CD4-positive, alpha-beta T cell (primary cell): ENCODE results near the gene ZNF74. TPM values are rescaled to one million over a fixed set of nuclear protein-coding genes. Genes with fewer than 3 reads are reported as not detected.
A peak's percentile ranks its signal among the peaks of the same experiment; 100 is the strongest.
"Not testable (repeated sequence)": the region's sequence is repeated elsewhere in the genome, so short reads cannot be mapped to it uniquely, and the experiment has no call there.

Experiments
- ATAC-seq: fragments of 200-7000 bp; cut with Tn5 transposase; one replicate; pipeline ENCODE4 v1.10.0; 2022; ENCODE audit warnings: mild to moderate bottlenecking; ENCODE audit not compliant: poor library complexity
- CTCF ChIA-PET: fragments of 350-600 bp; sonication (Branson Sonifier 250); formaldehyde crosslinking; loops from one replicate; lab custom pipeline; 2021; ENCODE audit warnings: antibody characterized with exemption, inconsistent platforms; lab: Charles Lee
- POLR2A ChIA-PET: fragments of 350-600 bp; sonication (Branson Sonifier 250); formaldehyde crosslinking; loops from one replicate; lab custom pipeline; 2021; ENCODE audit warnings: antibody characterized with exemption, inconsistent platforms; lab: Charles Lee
- DNase-seq, 14 experiments: peaks; one replicate each; pipeline ENCODE4 v3.0.0-alpha.2; 2013 to 2020; ENCODE audit warnings: mixed read lengths in 2 of 14
- H3K27ac ChIP-seq, 2 donors: one replicate each; pipeline versions ENCODE4 v1.5.1 to v1.7.0; 2013; ENCODE audit warnings: low read length in 2 of 2, low read depth in 1 of 2, mild to moderate bottlenecking in 1 of 2
- H3K27me3 ChIP-seq, 2 experiments: 1 replicate in 1 of 2; 2 replicates in 1 of 2; pipeline versions ENCODE4 v1.6.1 to v1.7.0; 2013; ENCODE audit warnings: low read length in 2 of 2, control low read depth in 1 of 2, mild to moderate bottlenecking in 1 of 2, moderate library complexity in 1 of 2; ENCODE audit not compliant: insufficient read depth in 2 of 2, control insufficient read depth in 1 of 2
- H3K36me3 ChIP-seq: one replicate; pipeline ENCODE4 v1.6.1; 2013; ENCODE audit warnings: low read length, control low read depth; ENCODE audit not compliant: insufficient read depth
- H3K4me1 ChIP-seq: one replicate; pipeline ENCODE4 v1.6.1; 2013; ENCODE audit warnings: low read length, control low read depth; ENCODE audit not compliant: insufficient read depth
- H3K4me3 ChIP-seq: one replicate; pipeline ENCODE4 v1.5.1; 2013; ENCODE audit warnings: mild to moderate bottlenecking, low read length, moderate library complexity
- H3K9me3 ChIP-seq, 2 experiments: 1 replicate in 1 of 2; 2 replicates in 1 of 2; pipeline versions ENCODE4 v1.6.1 to v1.7.0; 2013; ENCODE audit warnings: low read length in 2 of 2, mild to moderate bottlenecking in 2 of 2, control low read depth in 1 of 2, moderate library complexity in 1 of 2; ENCODE audit not compliant: control insufficient read depth in 1 of 2, insufficient read depth in 1 of 2
- H3K27ac Mint-ChIP-seq: one replicate; pipeline ENCODE4 v1.8.0; 2020; ENCODE audit warnings: mixed read lengths
- H3K27me3 Mint-ChIP-seq: one replicate; pipeline ENCODE4 v1.8.0; 2021; ENCODE audit warnings: mixed read lengths
- H3K36me3 Mint-ChIP-seq: one replicate; pipeline ENCODE4 v1.8.0; 2021; ENCODE audit warnings: low read depth, mixed read lengths
- H3K4me1 Mint-ChIP-seq: one replicate; pipeline ENCODE4 v1.8.0; 2021; ENCODE audit warnings: low read depth, mixed read lengths
- H3K4me3 Mint-ChIP-seq: one replicate; pipeline ENCODE4 v1.8.0; 2020; ENCODE audit warnings: mild to moderate bottlenecking, mixed read lengths
- H3K9me3 Mint-ChIP-seq: one replicate; pipeline ENCODE4 v1.8.0; 2020; ENCODE audit warnings: mixed read lengths
- intact Hi-C, 2 experiments: fragments of 100-400 bp; cut with DNase I in 1 of 2; cut with micrococcal nuclease in 1 of 2; formaldehyde crosslinking; loops; one replicate each; pipeline versions ENCODE4 v1.15.1 to v1.9.0; 2023 to 2025; cut with DNase I, micrococcal nuclease
- total RNA-seq, 174 experiments: library from RNA in 2 of 174; stranded (reverse) in 2 of 174; gene quantifications; one replicate each; pipeline ENCODE4 v1.2.3 and lab custom pipeline; 2021 to 2026
- TF ChIP-seq, protein P1 (sequence below): fragments of 200-600 bp; IDR thresholded peaks from one replicate; pipeline ENCODE4 v1.8.0; 2022; ENCODE audit warnings: antibody characterized with exemption, mild to moderate bottlenecking

The ZNF74 gene
- total RNA-seq, 2 experiments from 2014 or later = 1.7 to 2.3 TPM

DNA sequence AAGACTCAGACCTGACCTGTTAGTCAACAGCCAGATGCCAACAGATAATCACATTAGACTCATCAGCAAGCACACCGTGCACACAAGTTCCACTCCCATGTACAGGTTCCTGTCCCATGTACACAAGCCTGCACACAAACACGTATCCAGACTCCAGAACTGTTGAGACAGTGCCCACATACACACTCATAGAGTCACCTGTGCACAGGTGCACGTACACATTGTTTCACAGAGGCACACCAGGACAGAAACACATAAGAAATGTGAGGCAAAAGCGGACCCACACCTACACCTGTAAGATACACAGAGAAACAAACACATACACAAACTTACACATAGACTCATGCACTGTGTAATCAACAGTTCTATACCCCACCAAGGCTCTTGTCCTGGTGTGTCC lies 2.7 kb upstream of the ZNF74 start:
- Mint-ChIP-seq H3K4me3 (peak overlapping the region; percentile 63), H3K9me3 (no peaks in the 10 kb centered on the region), H3K36me3 (no peaks in the 10 kb centered on the region), H3K27me3 (no peaks in the 10 kb centered on the region), H3K27ac (peak overlapping the region; percentile 44), H3K4me1 (peaks cover 19% of the 10 kb centered on the region)
- Histone ChIP-seq H3K27ac (no peak overlapping the region), H3K4me3 (no peak overlapping the region), H3K27me3 (no peaks in the 10 kb centered on the region), H3K4me1 (peaks cover 28% of the 10 kb centered on the region), H3K36me3 (no peaks in the 10 kb centered on the region), H3K9me3 (peaks cover 0 to 4% of the 10 kb centered on the region in 2 experiments)
- ATAC-seq (no peak), DNase-seq (no peak)
- TF ChIP-seq, protein P1, sequence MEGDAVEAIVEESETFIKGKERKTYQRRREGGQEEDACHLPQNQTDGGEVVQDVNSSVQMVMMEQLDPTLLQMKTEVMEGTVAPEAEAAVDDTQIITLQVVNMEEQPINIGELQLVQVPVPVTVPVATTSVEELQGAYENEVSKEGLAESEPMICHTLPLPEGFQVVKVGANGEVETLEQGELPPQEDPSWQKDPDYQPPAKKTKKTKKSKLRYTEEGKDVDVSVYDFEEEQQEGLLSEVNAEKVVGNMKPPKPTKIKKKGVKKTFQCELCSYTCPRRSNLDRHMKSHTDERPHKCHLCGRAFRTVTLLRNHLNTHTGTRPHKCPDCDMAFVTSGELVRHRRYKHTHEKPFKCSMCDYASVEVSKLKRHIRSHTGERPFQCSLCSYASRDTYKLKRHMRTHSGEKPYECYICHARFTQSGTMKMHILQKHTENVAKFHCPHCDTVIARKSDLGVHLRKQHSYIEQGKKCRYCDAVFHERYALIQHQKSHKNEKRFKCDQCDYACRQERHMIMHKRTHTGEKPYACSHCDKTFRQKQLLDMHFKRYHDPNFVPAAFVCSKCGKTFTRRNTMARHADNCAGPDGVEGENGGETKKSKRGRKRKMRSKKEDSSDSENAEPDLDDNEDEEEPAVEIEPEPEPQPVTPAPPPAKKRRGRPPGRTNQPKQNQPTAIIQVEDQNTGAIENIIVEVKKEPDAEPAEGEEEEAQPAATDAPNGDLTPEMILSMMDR = no peak
- POLR2A ChIA-PET = no interaction called here
- intact Hi-C loops = loop anchor here (5.0 to 10.0 kb wide), 5 partner anchors 69 to 466 kb away; partner anchors contain the start of genes ARVCF (in 1 of the 2), DGCR6L (in 1 of the 2), PI4KA (in 1 of the 2) and RANBP1 (in 1 of the 2)
- CTCF ChIA-PET = no interaction called here

DNA sequence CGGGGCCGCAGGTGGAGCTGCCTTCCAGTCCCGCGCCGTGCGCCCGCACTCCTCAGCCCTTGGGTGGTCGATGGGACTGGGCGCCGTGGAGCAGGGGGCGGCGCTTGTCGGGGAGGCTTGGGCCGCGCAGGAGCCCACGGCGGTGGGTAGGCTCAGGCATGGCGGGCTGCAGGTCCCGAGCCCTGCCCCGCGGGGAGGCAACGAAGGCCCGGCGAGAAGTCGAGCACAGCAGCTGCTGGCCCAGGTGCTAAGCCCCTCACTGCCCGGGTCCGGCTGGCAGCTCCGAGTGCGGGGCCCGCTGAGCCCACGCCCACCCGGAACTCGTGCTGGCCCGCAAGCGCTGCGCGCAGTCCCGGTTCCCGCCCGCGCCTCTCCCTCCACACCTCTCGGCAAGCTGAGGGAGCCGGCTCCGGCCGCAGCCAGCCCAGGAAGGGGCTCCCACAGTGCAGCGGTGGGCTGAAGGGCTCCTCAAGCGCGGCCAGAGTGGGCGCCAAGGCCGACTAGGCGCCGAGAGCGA lies 1.5 kb upstream of the ZNF74 start:
- H3K4me3 ChIP-seq, H3K9me3 Mint-ChIP-seq, H3K27ac Mint-ChIP-seq, H3K27me3 Mint-ChIP-seq, H3K9me3 ChIP-seq, CTCF ChIA-PET, H3K27me3 ChIP-seq, DNase-seq, ATAC-seq, H3K36me3 Mint-ChIP-seq, H3K36me3 ChIP-seq, H3K4me3 Mint-ChIP-seq, H3K27ac ChIP-seq: not testable (repeated sequence)
- H3K4me1 ChIP-seq = peaks cover 28% of the 10 kb centered on the region
- intact Hi-C loops = loop anchor here (5.0 to 10.0 kb wide), 5 partner anchors 70 to 465 kb away; partner anchors contain the start of genes ARVCF (in 1 of the 2), DGCR6L (in 1 of the 2), PI4KA (in 1 of the 2) and RANBP1 (in 1 of the 2)
- peaks cover 25% of the 10 kb centered on the region for H3K4me1 Mint-ChIP-seq
- POLR2A ChIA-PET = interaction anchor here (2.0 to 2.5 kb wide), 2 partner anchors 71 to 275 kb away, joined by 8 to 17 read pairs; partner anchors contain the start of gene TRMT2A

DNA sequence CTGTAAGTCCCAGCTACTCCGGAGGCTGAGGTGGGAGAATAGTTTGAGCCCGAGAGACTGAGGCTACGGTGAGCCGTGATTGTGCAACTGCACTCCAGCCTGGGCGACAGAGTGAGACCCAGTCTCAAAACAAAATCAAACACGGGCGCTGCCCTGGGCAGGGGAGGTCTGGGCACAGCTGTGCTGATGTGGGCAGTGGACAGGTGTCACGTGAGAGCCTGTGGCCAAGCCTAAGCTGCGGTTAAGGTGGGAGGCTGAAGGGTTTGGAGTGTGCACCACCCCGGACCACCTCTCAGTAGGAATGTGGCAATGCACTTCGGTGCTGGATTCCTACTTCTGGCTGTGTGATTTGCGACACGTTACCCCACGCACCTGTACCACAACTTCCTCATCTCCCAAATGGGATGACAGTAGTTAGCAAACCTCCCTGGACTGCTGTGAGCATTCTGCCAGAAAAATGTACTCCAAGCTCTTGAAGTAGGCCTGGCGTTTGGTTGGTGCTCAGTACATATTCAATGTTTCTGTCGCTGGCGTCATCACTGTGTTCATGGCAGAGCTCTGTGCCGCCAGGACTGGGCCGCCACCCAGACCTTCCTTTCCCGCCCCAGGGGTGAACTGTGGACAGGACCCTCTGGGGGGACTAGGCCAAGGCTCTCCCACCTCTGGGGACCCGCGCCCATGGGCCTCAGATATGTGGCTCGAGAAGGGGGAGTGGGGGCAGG lies 807 bp upstream of the ZNF74 start:
- POLR2A ChIA-PET = interaction anchor here (0.6 to 2.5 kb wide), 8 partner anchors 9 to 961 kb away, joined by 3 to 17 read pairs (median 4); partner anchors contain the start of genes DGCR6L, HIRA and TRMT2A
- no peaks in the 10 kb centered on the region for H3K27me3 ChIP-seq
- H3K4me1 ChIP-seq = peaks cover 28% of the 10 kb centered on the region
- TF ChIP-seq, protein P1 = no peak
- Mint-ChIP-seq H3K9me3 (no peaks in the 10 kb centered on the region), H3K27me3 (no peaks in the 10 kb centered on the region), H3K4me1 (peaks cover 25% of the 10 kb centered on the region), H3K36me3 (no peaks in the 10 kb centered on the region), H3K27ac (peak overlapping the region; percentile 86), H3K4me3 (peak overlapping the region; percentile 86)
- peak in 2 of 14 experiments; percentile 31 to 35 for DNase-seq
- no peak for ATAC-seq
- peak overlapping the region; percentile 26 to 64 for H3K27ac ChIP-seq
- peak overlapping the region; percentile 75 for H3K4me3 ChIP-seq
- intact Hi-C loops = loop anchor here (5.0 to 10.0 kb wide), 5 partner anchors 71 to 464 kb away; partner anchors contain the start of genes ARVCF (in 1 of the 2), DGCR6L (in 1 of the 2), PI4KA (in 1 of the 2) and RANBP1 (in 1 of the 2)
- H3K36me3 ChIP-seq = no peaks in the 10 kb centered on the region
- peaks cover 0 to 4% of the 10 kb centered on the region in 2 experiments for H3K9me3 ChIP-seq
- CTCF ChIA-PET = no interaction called here
